Heart right ventricle (tissue), 16 donors: ENCODE results near the gene FAM234B. TPM values are rescaled to one million over a fixed set of nuclear protein-coding genes. Genes with fewer than 3 reads are reported as not detected.

Experiments
- ATAC-seq, 8 donors: fragments of 200-7000 bp; cut with Tn5 transposase; one replicate each; pipeline ENCODE4 v1.9.1; 2020; ENCODE audit warnings: mild to moderate bottlenecking in 8 of 8, moderate library complexity in 8 of 8, moderate number of reproducible peaks in 1 of 8
- DNase-seq, 2 donors: peaks; one replicate each; pipeline ENCODE4 v3.0.0-alpha.2; 2020
- H3K27ac ChIP-seq, 10 donors: fragments of 200-600 bp; sonication (generic) in 2 of 10; one replicate each; pipeline versions ENCODE4 v1.5.0 to v1.8.0; 2020 to 2022; ENCODE audit warnings: mild to moderate bottlenecking in 3 of 10
- H3K27me3 ChIP-seq, 7 donors: fragments of 200-600 bp; one replicate each; pipeline ENCODE4 v1.8.0; 2021 to 2022; ENCODE audit warnings: mild to moderate bottlenecking in 2 of 7
- H3K36me3 ChIP-seq, 9 donors: fragments of 200-600 bp; sonication (generic) in 1 of 9; one replicate each; pipeline versions ENCODE4 v1.5.0 to v1.8.0; 2020 to 2022; ENCODE audit warnings: mild to moderate bottlenecking in 2 of 9
- H3K4me1 ChIP-seq, 9 donors: fragments of 200-600 bp; sonication (generic) in 1 of 9; one replicate each; pipeline versions ENCODE4 v1.5.0 to v1.8.0; 2020 to 2022; ENCODE audit warnings: mild to moderate bottlenecking in 4 of 9
- H3K4me3 ChIP-seq, 10 donors: fragments of 200-600 bp; sonication (generic) in 2 of 10; one replicate each; pipeline versions ENCODE4 v1.5.0 to v1.8.0; 2020 to 2022; ENCODE audit warnings: mild to moderate bottlenecking in 7 of 10, moderate library complexity in 2 of 10
- H3K9me3 ChIP-seq, 11 donors: fragments of 200-600 bp in 10 of 11; sonication (generic) in 2 of 11; one replicate each; pipeline versions ENCODE4 v1.5.0 to v1.8.0; 2013 to 2022; ENCODE audit warnings: mild to moderate bottlenecking in 2 of 11, control low read depth in 1 of 11, moderate library complexity in 1 of 11
- WGBS, 2 donors: extraction: QIAGEN DNeasy Blood & Tissue Kit; methylation state at CpG; one replicate each; pipeline ENCODE4 v1.1.7; 2013; ENCODE audit warnings: inconsistent platforms in 1 of 2; 5-methylcytosine and 5-hydroxymethylcytosine counted together
- intact Hi-C, 10 donors: fragments of 100-400 bp; cut with DNase I; formaldehyde crosslinking; loops; one replicate each; pipeline versions ENCODE4 v1.11.1 to v1.14.2; 2022
- polyA plus RNA-seq, 2 donors: library from polyadenylated mRNA; stranded (reverse); fragments of 200-250 nt; gene quantifications; one replicate each; pipeline ENCODE4 v1.2.3, GENCODE V29; 2013
- total RNA-seq, 10 donors: library from RNA; stranded (reverse); fragmentation: NEBNext Ultra II Directional in 3 of 10; extraction: Animal tissue kit (Norgen Biotek cat#: 25700) in 3 of 10; gene quantifications; one replicate each; pipeline versions ENCODE4 v1.2.1 to v1.2.4, GENCODE V29; 2021 to 2023
- TF ChIP-seq, protein P1 (sequence below), 9 donors: fragments of 200-600 bp; sonication (generic) in 2 of 9; IDR thresholded peaks; one replicate each; pipeline versions ENCODE4 v1.5.0 to v1.8.0; 2021 to 2022; ENCODE audit warnings: antibody characterized with exemption in 9 of 9, mild to moderate bottlenecking in 5 of 9, moderate library complexity in 1 of 9
- donor health status: Arrhythmogenic right ventricular cardiomyopathy.
- donor health status: ischemic (EF 13 %, LVEDD 7.1; RV severe dilation, severe dysfunction).
- donor health status: healthy with polysubstance abuse.
- donor health status: DM: no; HTN: yes; CAD: no.
- donor health status: DM: no; HTN: no; CAD: no.
- donor health status: ischemic (EF 25% LVEDD 6.9; RV normal size, moderate dysfunction).
- donor health status: ischemic (EF 25% LVEDD 5.7; RV mildly dilated, moderate dysfunction).
- donor health status: healthy.
- donor health status: DM: yes; HTN: yes; CAD: no.
- donor health status: Ischemic cardiomyopathy.
- donor health status: ischemic (EF 35%, LVEDD 5.7; RV mildly dilated, moderate dysfunction).
- donor health status: nonischemic (EF 11% LVEDD 7.7; RV severe dilation, severe dysfunction).
- donor health status: DM: yes; HTN: yes; CAD: no.
- donor health status: PGD.
- donor health status: ischemic (EF 29% LVEDD 5.4; RV normal size, mild dysfunction).
- donor health status: nonischemic (EF 23%, LVEDD 6.1; RV moderate dilation, normal function).

The FAM234B gene
- total and polyA plus RNA-seq, 12 donors = 0.59 to 3.6 (median 2.2) TPM

DNA sequence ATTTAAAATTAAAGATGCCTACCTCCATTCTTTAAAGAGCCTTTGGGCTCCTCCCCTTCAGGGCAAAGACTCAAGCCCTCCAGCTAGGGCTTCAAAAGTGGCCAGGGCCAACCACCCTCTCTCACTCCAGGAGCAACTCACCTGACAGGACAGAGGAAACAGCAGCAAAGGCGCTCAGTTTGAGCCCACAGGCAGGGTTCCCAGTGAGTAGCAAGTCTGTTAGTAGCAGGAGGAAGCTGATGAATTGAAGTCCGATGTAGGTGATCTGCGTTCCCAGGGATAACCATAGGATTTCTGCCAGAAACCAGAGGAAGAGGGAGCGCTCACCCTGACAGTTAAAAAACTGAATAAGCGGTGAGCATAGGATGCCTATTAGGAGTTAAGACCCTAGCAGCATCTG is 43.6 kb downstream of the FAM234B start:
- DNase-seq (no peak), ATAC-seq (no peak)
- intact Hi-C loops = no loop called here
- Histone ChIP-seq H3K4me3 (no peak overlapping the region), H3K4me1 (peaks cover 0 to 2% (median 0%) of the 10 kb centered on the region in 9 donors), H3K27ac (no peak overlapping the region), H3K9me3 (no peaks in the 10 kb centered on the region), H3K36me3 (peaks cover 0 to 6% (median 0%) of the 10 kb centered on the region in 9 donors), H3K27me3 (no peaks in the 10 kb centered on the region)
- TF ChIP-seq, protein P1, sequence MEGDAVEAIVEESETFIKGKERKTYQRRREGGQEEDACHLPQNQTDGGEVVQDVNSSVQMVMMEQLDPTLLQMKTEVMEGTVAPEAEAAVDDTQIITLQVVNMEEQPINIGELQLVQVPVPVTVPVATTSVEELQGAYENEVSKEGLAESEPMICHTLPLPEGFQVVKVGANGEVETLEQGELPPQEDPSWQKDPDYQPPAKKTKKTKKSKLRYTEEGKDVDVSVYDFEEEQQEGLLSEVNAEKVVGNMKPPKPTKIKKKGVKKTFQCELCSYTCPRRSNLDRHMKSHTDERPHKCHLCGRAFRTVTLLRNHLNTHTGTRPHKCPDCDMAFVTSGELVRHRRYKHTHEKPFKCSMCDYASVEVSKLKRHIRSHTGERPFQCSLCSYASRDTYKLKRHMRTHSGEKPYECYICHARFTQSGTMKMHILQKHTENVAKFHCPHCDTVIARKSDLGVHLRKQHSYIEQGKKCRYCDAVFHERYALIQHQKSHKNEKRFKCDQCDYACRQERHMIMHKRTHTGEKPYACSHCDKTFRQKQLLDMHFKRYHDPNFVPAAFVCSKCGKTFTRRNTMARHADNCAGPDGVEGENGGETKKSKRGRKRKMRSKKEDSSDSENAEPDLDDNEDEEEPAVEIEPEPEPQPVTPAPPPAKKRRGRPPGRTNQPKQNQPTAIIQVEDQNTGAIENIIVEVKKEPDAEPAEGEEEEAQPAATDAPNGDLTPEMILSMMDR (IDR thresholded peaks at IDR 0.05) = no peak
- WGBS, 2 donors = 79 to 87% methylated on average over 5 of the region's 5 CpGs

DNA sequence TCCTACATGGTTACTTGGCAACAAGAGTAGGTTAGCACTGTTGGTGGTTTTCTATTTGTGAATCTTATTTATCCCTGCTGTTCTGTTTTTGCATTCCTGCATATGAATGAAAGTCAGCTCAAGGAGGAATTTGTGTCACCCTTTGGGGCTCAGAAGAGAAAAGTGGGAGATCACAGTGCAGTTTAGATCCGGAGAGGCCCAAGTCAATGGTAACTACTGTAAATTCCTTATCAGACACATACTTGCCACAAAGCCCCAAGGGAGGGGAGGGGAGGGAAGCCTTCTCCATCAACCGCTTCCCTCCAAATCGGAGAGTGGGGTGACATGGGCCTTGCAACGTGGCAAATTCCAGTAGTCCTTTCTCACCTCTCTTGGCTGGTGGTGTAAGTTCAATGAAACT is 44.3 kb downstream of the FAM234B start:
- Histone ChIP-seq H3K4me3 (no peak overlapping the region), H3K9me3 (no peaks in the 10 kb centered on the region), H3K27ac (no peak overlapping the region), H3K27me3 (no peaks in the 10 kb centered on the region), H3K36me3 (peaks cover 0 to 3% (median 0%) of the 10 kb centered on the region in 9 donors), H3K4me1 (peaks cover 0 to 2% (median 0%) of the 10 kb centered on the region in 9 donors)
- TF ChIP-seq, protein P1 (IDR thresholded peaks at IDR 0.05) = no peak
- no peak for ATAC-seq
- intact Hi-C loops = no loop called here
- WGBS, 2 donors = 74 to 83% methylated on average over 4 of the region's 4 CpGs
- no peak for DNase-seq

GRCh38 chr12:13090054-13090453 is 45.9 kb downstream of the FAM234B start:
- H3K36me3 ChIP-seq = peaks cover 0 to under 1% (median 0%) of the 10 kb centered on the region in 9 donors
- peaks cover 0 to 15% (median 0%) of the 10 kb centered on the region in 9 donors for H3K4me1 ChIP-seq
- no peaks in the 10 kb centered on the region for H3K9me3 ChIP-seq
- no peak for ATAC-seq
- WGBS, 2 donors = 91 to 94% methylated on average over 4 of the region's 4 CpGs
- H3K4me3 ChIP-seq = no peak overlapping the region
- H3K27ac ChIP-seq = no peak overlapping the region
- H3K27me3 ChIP-seq = no peaks in the 10 kb centered on the region
- DNase-seq = no peak
- intact Hi-C loops = loop anchor here in 3 of 10 donors (10.0 kb wide), 3 partner anchors 45 to 175 kb away; partner anchors contain the start of gene FAM234B (in 1 of the 3)
- TF ChIP-seq, protein P1 (IDR thresholded peaks at IDR 0.05) = no peak

DNA sequence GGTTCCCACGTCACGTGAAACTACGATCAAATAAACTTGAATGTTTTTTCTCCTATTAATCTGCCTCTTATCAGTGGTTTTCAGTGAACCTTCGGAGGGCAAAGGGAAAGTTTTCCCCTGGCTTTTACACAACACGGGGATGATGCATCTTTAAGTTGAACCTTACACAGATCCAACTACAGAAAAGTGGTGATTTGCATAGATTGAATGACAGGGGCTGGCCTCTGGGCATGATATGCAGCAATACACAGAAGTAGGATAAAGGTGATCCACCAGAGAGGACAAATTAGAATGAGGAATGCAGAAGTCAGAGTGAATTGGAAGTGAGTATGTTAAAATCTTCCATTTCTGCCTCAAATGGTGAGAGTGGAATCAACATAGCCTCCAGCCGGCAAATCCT is 47.7 kb downstream of the FAM234B start:
- intact Hi-C loops = loop anchor here in 3 of 10 donors (10.0 kb wide), 3 partner anchors 47 to 177 kb away; partner anchors contain the start of gene FAM234B (in 1 of the 3)
- TF ChIP-seq, protein P1 (IDR thresholded peaks at IDR 0.05) = no peak
- Histone ChIP-seq H3K36me3 (no peaks in the 10 kb centered on the region), H3K27me3 (no peaks in the 10 kb centered on the region), H3K4me1 (peaks cover 0 to 17% (median 4%) of the 10 kb centered on the region in 9 donors), H3K9me3 (no peaks in the 10 kb centered on the region), H3K4me3 (no peak overlapping the region), H3K27ac (no peak overlapping the region)
- WGBS, 2 donors = 92 to 94% methylated on average over 6 of the region's 6 CpGs
- ATAC-seq = no peak
- no peak for DNase-seq
